Smooth muscle cell (in vitro differentiated cells): ENCODE data around the gene CMTM5. TPM values are rescaled to one million over a fixed set of nuclear protein-coding genes. Genes with fewer than 3 reads are reported as not detected.

ENCODE experiments used
- DNase-seq: peaks from one replicate; lab custom pipeline; 2025; ENCODE audit not compliant: unreplicated experiment; lab: John Stamatoyannopoulos, UW
- H2AFZ ChIP-seq: fragments of 200-600 bp; sonication (generic); 2 replicates; pipeline ENCODE4 v1.6.0; 2016; ENCODE audit warnings: antibody characterized with exemption, low read depth, mild to moderate bottlenecking
- H3F3A ChIP-seq: fragments of 200-600 bp; sonication (generic); 2 replicates; pipeline ENCODE4 v1.6.0; 2017; ENCODE audit warnings: antibody characterized with exemption, low read depth
- H3K27ac ChIP-seq: fragments of 200-600 bp; sonication (generic); 2 replicates; pipeline ENCODE4 v1.5.1; 2016; ENCODE audit warnings: low read depth, mild to moderate bottlenecking
- H3K27me3 ChIP-seq: fragments of 200-600 bp; sonication (generic); 2 replicates; pipeline ENCODE4 v1.6.1; 2016; ENCODE audit warnings: low read depth, mild to moderate bottlenecking
- H3K36me3 ChIP-seq: fragments of 200-600 bp; sonication (generic); 2 replicates; pipeline ENCODE4 v1.5.1; 2016; ENCODE audit warnings: low read depth
- H3K4me1 ChIP-seq: fragments of 200-600 bp; sonication (generic); 2 replicates; pipeline ENCODE4 v1.5.1; 2016; ENCODE audit warnings: low read depth
- H3K4me2 ChIP-seq: fragments of 200-600 bp; sonication (generic); 2 replicates; pipeline ENCODE4 v1.6.0; 2016; ENCODE audit warnings: mild to moderate bottlenecking
- H3K4me3 ChIP-seq: fragments of 200-600 bp; sonication (generic); 2 replicates; pipeline ENCODE4 v1.5.1; 2016; ENCODE audit warnings: mild to moderate bottlenecking
- H3K79me2 ChIP-seq: fragments of 200-600 bp; sonication (generic); 2 replicates; pipeline ENCODE4 v1.6.0; 2016; ENCODE audit warnings: low read depth, mild to moderate bottlenecking
- H3K9ac ChIP-seq: fragments of 200-600 bp; sonication (generic); 2 replicates; pipeline ENCODE4 v1.6.0; 2016; ENCODE audit warnings: low read depth
- H3K9me3 ChIP-seq: fragments of 200-600 bp; sonication (generic); replicated peaks from 2 replicates; pipeline ENCODE4 v1.5.1; 2016; ENCODE audit warnings: low read depth
- H4K20me1 ChIP-seq: fragments of 200-600 bp; sonication (generic); 2 replicates; pipeline ENCODE4 v1.6.0; 2016; ENCODE audit warnings: low read depth
- CTCF ChIP-seq: fragments of 200-600 bp; sonication (generic); IDR thresholded peaks from 2 replicates; pipeline ENCODE4 v1.5.1; 2017; ENCODE audit warnings: borderline replicate concordance, mild to moderate bottlenecking, antibody characterized with exemption; ENCODE audit not compliant: insufficient read depth, poor library complexity, severe bottlenecking
- WGBS: methylation state at CpG from one replicate; pipeline ENCODE4 v1.1.7; 2016; ENCODE audit warnings: low lambda C conversion rate; 5-methylcytosine and 5-hydroxymethylcytosine counted together
- polyA plus RNA-seq: library from polyadenylated mRNA; unstranded; fragments of >200 nt; fragmentation: Nextera tagmentation; extraction: Ambion mirVana; gene quantifications from 2 replicates; pipeline ENCODE4 v1.2.1, GENCODE V29; 2016
- total RNA-seq: library from RNA; depleted of rRNA; stranded (reverse); fragments of >200 nt; gene quantifications from 2 replicates; pipeline ENCODE4 v1.2.3, GENCODE V29; 2014

CMTM5 gene
- total and polyA plus RNA-seq, 2 experiments from 2014 or later = 0.59 TPM; not detected in 1

- H4K20me1 ChIP-seq = peaks cover 41% of the 10 kb centered on the region
- peaks cover 49% of the 10 kb centered on the region for H3K79me2 ChIP-seq
- H3K4me2 ChIP-seq = no peak overlapping the region
- no peaks in the 10 kb centered on the region for H3K27me3 ChIP-seq
- H3K36me3 ChIP-seq = no peaks in the 10 kb centered on the region
- H3K27ac ChIP-seq = peak overlapping the region; percentile 80
- H3K4me3 ChIP-seq = no peak overlapping the region
- peak overlapping the region; percentile 26 for H3K9ac ChIP-seq
- H3K9me3 ChIP-seq = no peaks in the 10 kb centered on the region
- H2AFZ ChIP-seq = no peak overlapping the region
- peaks cover 32% of the 10 kb centered on the region for H3F3A ChIP-seq
- TF ChIP-seq CTCF = no peak
- H3K4me1 ChIP-seq = peaks cover 33% of the 10 kb centered on the region
- DNase-seq = no peak
Measured at GRCh38 chr14:23361320-23361719, 15.5 kb upstream of the CMTM5 start.

GRCh38 chr14:23361763-23362162 lies 15.1 kb upstream of the CMTM5 start:
- Histone ChIP-seq H3K36me3 (no peaks in the 10 kb centered on the region), H2AFZ (no peak overlapping the region), H3F3A (peaks cover 32% of the 10 kb centered on the region), H3K9me3 (no peaks in the 10 kb centered on the region), H3K9ac (peak overlapping the region; percentile 26), H3K79me2 (peaks cover 49% of the 10 kb centered on the region), H3K4me1 (peaks cover 34% of the 10 kb centered on the region), H4K20me1 (peaks cover 41% of the 10 kb centered on the region), H3K27me3 (no peaks in the 10 kb centered on the region), H3K4me2 (no peak overlapping the region), H3K27ac (peak overlapping the region; percentile 80), H3K4me3 (no peak overlapping the region)
- TF ChIP-seq CTCF = no peak
- WGBS = 96% methylated on average over 6 of the region's 6 CpGs
- no peak for DNase-seq

DNA sequence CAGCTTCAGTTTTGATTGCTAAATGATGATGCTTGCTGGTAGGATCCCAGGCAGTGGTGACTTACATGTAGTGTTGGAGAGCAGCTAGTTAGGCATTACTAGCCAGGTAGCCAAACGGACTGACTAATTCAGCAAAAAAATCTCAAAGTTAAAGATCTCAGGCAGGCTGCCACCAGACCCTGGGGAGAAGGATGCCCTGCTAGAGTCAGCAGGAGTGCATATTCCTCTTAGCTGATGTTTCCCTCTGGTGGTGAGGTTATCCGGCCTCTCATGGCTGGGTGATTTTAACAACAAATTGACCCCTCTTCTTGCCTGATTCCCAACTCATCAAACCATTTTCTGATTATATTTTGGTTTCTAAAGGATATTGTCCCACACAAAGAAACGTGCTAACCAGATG lies 14.6 kb upstream of the CMTM5 start:
- Histone ChIP-seq H3K9ac (peak overlapping the region; percentile 26), H3F3A (peaks cover 36% of the 10 kb centered on the region), H3K79me2 (peaks cover 49% of the 10 kb centered on the region), H4K20me1 (peaks cover 41% of the 10 kb centered on the region), H3K9me3 (no peaks in the 10 kb centered on the region), H3K36me3 (no peaks in the 10 kb centered on the region), H3K4me1 (peaks cover 39% of the 10 kb centered on the region), H3K4me2 (peak overlapping the region; percentile 6), H2AFZ (no peak overlapping the region), H3K27me3 (no peaks in the 10 kb centered on the region), H3K4me3 (no peak overlapping the region), H3K27ac (peak overlapping the region; percentile 80)
- no peak for DNase-seq
- WGBS = 80% methylated on average over 3 of the region's 3 CpGs
- TF ChIP-seq CTCF = no peak
